CD4-positive, alpha-beta T cell (primary cell): ENCODE measurements around the gene CDKN1C. TPM values are rescaled to one million over a fixed set of nuclear protein-coding genes. Genes with fewer than 3 reads are reported as not detected.

Source experiments
- ATAC-seq: fragments of 200-7000 bp; cut with Tn5 transposase; one replicate; pipeline ENCODE4 v1.10.0; 2022; ENCODE audit warnings: mild to moderate bottlenecking; ENCODE audit not compliant: poor library complexity
- CTCF ChIA-PET: fragments of 350-600 bp; sonication (Branson Sonifier 250); formaldehyde crosslinking; loops from one replicate; lab custom pipeline; 2021; ENCODE audit warnings: antibody characterized with exemption, inconsistent platforms; lab: Charles Lee
- POLR2A ChIA-PET: fragments of 350-600 bp; sonication (Branson Sonifier 250); formaldehyde crosslinking; loops from one replicate; lab custom pipeline; 2021; ENCODE audit warnings: antibody characterized with exemption, inconsistent platforms; lab: Charles Lee
- DNase-seq, 14 experiments: peaks; one replicate each; pipeline ENCODE4 v3.0.0-alpha.2; 2013 to 2020; ENCODE audit warnings: mixed read lengths in 2 of 14
- H3K27ac ChIP-seq, 2 donors: one replicate each; pipeline versions ENCODE4 v1.5.1 to v1.7.0; 2013; ENCODE audit warnings: low read length in 2 of 2, low read depth in 1 of 2, mild to moderate bottlenecking in 1 of 2
- H3K27me3 ChIP-seq, 2 experiments: 1 replicate in 1 of 2; 2 replicates in 1 of 2; pipeline versions ENCODE4 v1.6.1 to v1.7.0; 2013; ENCODE audit warnings: low read length in 2 of 2, control low read depth in 1 of 2, mild to moderate bottlenecking in 1 of 2, moderate library complexity in 1 of 2; ENCODE audit not compliant: insufficient read depth in 2 of 2, control insufficient read depth in 1 of 2
- H3K36me3 ChIP-seq: one replicate; pipeline ENCODE4 v1.6.1; 2013; ENCODE audit warnings: low read length, control low read depth; ENCODE audit not compliant: insufficient read depth
- H3K4me1 ChIP-seq: one replicate; pipeline ENCODE4 v1.6.1; 2013; ENCODE audit warnings: low read length, control low read depth; ENCODE audit not compliant: insufficient read depth
- H3K4me3 ChIP-seq: one replicate; pipeline ENCODE4 v1.5.1; 2013; ENCODE audit warnings: mild to moderate bottlenecking, low read length, moderate library complexity
- H3K9me3 ChIP-seq, 2 experiments: 1 replicate in 1 of 2; 2 replicates in 1 of 2; pipeline versions ENCODE4 v1.6.1 to v1.7.0; 2013; ENCODE audit warnings: low read length in 2 of 2, mild to moderate bottlenecking in 2 of 2, control low read depth in 1 of 2, moderate library complexity in 1 of 2; ENCODE audit not compliant: control insufficient read depth in 1 of 2, insufficient read depth in 1 of 2
- H3K27ac Mint-ChIP-seq: one replicate; pipeline ENCODE4 v1.8.0; 2020; ENCODE audit warnings: mixed read lengths
- H3K27me3 Mint-ChIP-seq: one replicate; pipeline ENCODE4 v1.8.0; 2021; ENCODE audit warnings: mixed read lengths
- H3K36me3 Mint-ChIP-seq: one replicate; pipeline ENCODE4 v1.8.0; 2021; ENCODE audit warnings: low read depth, mixed read lengths
- H3K4me1 Mint-ChIP-seq: one replicate; pipeline ENCODE4 v1.8.0; 2021; ENCODE audit warnings: low read depth, mixed read lengths
- H3K4me3 Mint-ChIP-seq: one replicate; pipeline ENCODE4 v1.8.0; 2020; ENCODE audit warnings: mild to moderate bottlenecking, mixed read lengths
- H3K9me3 Mint-ChIP-seq: one replicate; pipeline ENCODE4 v1.8.0; 2020; ENCODE audit warnings: mixed read lengths
- CTCF ChIP-seq: fragments of 200-600 bp; IDR thresholded peaks from one replicate; pipeline ENCODE4 v1.8.0; 2022; ENCODE audit warnings: antibody characterized with exemption, mild to moderate bottlenecking
- intact Hi-C, 2 experiments: fragments of 100-400 bp; cut with DNase I in 1 of 2; cut with micrococcal nuclease in 1 of 2; formaldehyde crosslinking; loops; one replicate each; pipeline versions ENCODE4 v1.15.1 to v1.9.0; 2023 to 2025; cut with DNase I, micrococcal nuclease
- total RNA-seq, 174 experiments: library from RNA in 2 of 174; stranded (reverse) in 2 of 174; gene quantifications; one replicate each; pipeline ENCODE4 v1.2.3 and lab custom pipeline; 2021 to 2026

The CDKN1C gene
- total RNA-seq, 2 experiments from 2014 or later: 1.9 to 2.5 TPM

GRCh38 chr11:2835296-2835695 is 50.3 kb downstream of the CDKN1C start:
- Mint-ChIP-seq H3K27me3 (no peaks in the 10 kb centered on the region), H3K36me3 (no peaks in the 10 kb centered on the region), H3K27ac (no peak overlapping the region), H3K4me1 (no peaks in the 10 kb centered on the region), H3K9me3 (no peaks in the 10 kb centered on the region), H3K4me3 (no peak overlapping the region)
- ChIA-PET CTCF (no interaction called here), POLR2A (no interaction called here)
- no peak for DNase-seq
- H3K27ac ChIP-seq: no peak overlapping the region
- no peak for TF ChIP-seq CTCF
- H3K4me3 ChIP-seq: no peak overlapping the region
- no peaks in the 10 kb centered on the region for H3K36me3 ChIP-seq
- intact Hi-C loops: no loop called here
- ATAC-seq: no peak
- no peaks in the 10 kb centered on the region for H3K27me3 ChIP-seq
- H3K4me1 ChIP-seq: no peaks in the 10 kb centered on the region
- no peaks in the 10 kb centered on the region for H3K9me3 ChIP-seq

GRCh38 chr11:2834503-2835273 is 50.9 kb downstream of the CDKN1C start:
- no peaks in the 10 kb centered on the region for H3K4me1 ChIP-seq
- intact Hi-C loops: no loop called here
- H3K9me3 ChIP-seq: no peaks in the 10 kb centered on the region
- Mint-ChIP-seq H3K36me3 (peaks cover under 1% of the 10 kb centered on the region), H3K9me3 (no peaks in the 10 kb centered on the region), H3K27ac (no peak overlapping the region), H3K4me1 (no peaks in the 10 kb centered on the region), H3K4me3 (no peak overlapping the region), H3K27me3 (no peaks in the 10 kb centered on the region)
- no peaks in the 10 kb centered on the region for H3K27me3 ChIP-seq
- DNase-seq: no peak
- H3K4me3 ChIP-seq: no peak overlapping the region
- POLR2A ChIA-PET: no interaction called here
- H3K27ac ChIP-seq: no peak overlapping the region
- H3K36me3 ChIP-seq: no peaks in the 10 kb centered on the region
- ATAC-seq: no peak
- CTCF ChIA-PET: no interaction called here
- no peak for TF ChIP-seq CTCF

- Histone ChIP-seq H3K4me3 (no peak overlapping the region), H3K4me1 (no peaks in the 10 kb centered on the region), H3K9me3 (no peaks in the 10 kb centered on the region), H3K27ac (no peak overlapping the region), H3K36me3 (no peaks in the 10 kb centered on the region), H3K27me3 (no peaks in the 10 kb centered on the region)
- ATAC-seq: no peak
- Mint-ChIP-seq H3K36me3 (peaks cover 8% of the 10 kb centered on the region), H3K9me3 (peaks cover 4% of the 10 kb centered on the region), H3K27me3 (no peaks in the 10 kb centered on the region), H3K27ac (no peak overlapping the region), H3K4me3 (no peak overlapping the region), H3K4me1 (no peaks in the 10 kb centered on the region)
- DNase-seq: no peak
- ChIA-PET CTCF (no interaction called here), POLR2A (no interaction called here)
- no peak for TF ChIP-seq CTCF
- intact Hi-C loops: no loop called here
Measured at GRCh38 chr11:2833716-2834502, 51.7 kb downstream of the CDKN1C start.

Other genes starting within 250 kb of the CDKN1C start
- under 1 TPM; 0.17 to 0.22 TPM for gene KCNQ1OT1, start 185.8 kb downstream of the CDKN1C start, total RNA-seq
- gene PHLDA2, start 43.6 kb upstream of the CDKN1C start, total RNA-seq: 1 to 10 TPM; 1.1 to 1.3 TPM
- 100 to 1,000 TPM; 262 to 285 TPM for gene NAP1L4, start 106.6 kb upstream of the CDKN1C start, total RNA-seq
- 10 to 100 TPM; 24.1 to 25.2 TPM for gene CARS1, start 171.6 kb upstream of the CDKN1C start, total RNA-seq